ENCODE data around the gene NXF1. TPM values are rescaled to one million over a fixed set of nuclear protein-coding genes. Genes with fewer than 3 reads are reported as not detected.

Gene NXF1
- total RNA-seq, 4 donors from 2014 or later = 45.2 to 120 (median 102) TPM

DNA sequence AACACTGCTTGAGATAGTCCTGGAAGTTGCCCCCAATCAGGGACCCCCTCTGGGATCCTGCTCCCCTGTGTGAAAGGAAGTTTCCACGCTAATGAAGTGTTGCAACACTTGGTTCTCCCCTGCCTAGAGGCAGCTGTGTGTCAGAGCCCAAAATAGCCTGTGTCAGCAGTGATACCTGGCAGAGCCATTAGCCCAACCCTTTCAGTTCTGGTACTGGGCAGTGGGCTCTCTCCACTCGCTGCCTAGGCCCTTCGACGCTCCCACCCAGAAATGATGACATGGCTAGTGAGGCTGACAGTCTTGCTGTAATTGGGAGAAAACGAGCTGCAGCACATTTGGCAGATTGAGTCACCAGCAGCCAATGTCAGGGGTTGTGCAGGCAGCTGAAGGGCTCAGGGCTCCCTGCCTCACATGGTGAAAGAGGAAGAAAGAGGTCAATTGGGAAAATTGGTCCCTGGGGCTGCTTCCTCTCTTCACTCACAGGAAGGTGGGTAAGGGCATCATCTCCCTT lies 1.4 kb upstream of the NXF1 start:
- Histone ChIP-seq H3K36me3 (peaks cover 0 to 21% (median 0%) of the 10 kb centered on the region in 3 donors), H3K27ac (peak overlapping the region in 2 of 4 donors; percentile 94 to 97), H3K27me3 (no peaks in the 10 kb centered on the region), H3K4me1 (peaks cover 0 to 10% (median 6%) of the 10 kb centered on the region in 4 donors), H3K4me3 (no peak overlapping the region), H3K9me3 (no peaks in the 10 kb centered on the region)
- TF ChIP-seq, protein P1, sequence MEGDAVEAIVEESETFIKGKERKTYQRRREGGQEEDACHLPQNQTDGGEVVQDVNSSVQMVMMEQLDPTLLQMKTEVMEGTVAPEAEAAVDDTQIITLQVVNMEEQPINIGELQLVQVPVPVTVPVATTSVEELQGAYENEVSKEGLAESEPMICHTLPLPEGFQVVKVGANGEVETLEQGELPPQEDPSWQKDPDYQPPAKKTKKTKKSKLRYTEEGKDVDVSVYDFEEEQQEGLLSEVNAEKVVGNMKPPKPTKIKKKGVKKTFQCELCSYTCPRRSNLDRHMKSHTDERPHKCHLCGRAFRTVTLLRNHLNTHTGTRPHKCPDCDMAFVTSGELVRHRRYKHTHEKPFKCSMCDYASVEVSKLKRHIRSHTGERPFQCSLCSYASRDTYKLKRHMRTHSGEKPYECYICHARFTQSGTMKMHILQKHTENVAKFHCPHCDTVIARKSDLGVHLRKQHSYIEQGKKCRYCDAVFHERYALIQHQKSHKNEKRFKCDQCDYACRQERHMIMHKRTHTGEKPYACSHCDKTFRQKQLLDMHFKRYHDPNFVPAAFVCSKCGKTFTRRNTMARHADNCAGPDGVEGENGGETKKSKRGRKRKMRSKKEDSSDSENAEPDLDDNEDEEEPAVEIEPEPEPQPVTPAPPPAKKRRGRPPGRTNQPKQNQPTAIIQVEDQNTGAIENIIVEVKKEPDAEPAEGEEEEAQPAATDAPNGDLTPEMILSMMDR (IDR thresholded peaks at IDR 0.05) = no peak
- TF ChIP-seq POLR2A (IDR thresholded peaks at IDR 0.05) = no peak
- DNase-seq = no peak

DNA sequence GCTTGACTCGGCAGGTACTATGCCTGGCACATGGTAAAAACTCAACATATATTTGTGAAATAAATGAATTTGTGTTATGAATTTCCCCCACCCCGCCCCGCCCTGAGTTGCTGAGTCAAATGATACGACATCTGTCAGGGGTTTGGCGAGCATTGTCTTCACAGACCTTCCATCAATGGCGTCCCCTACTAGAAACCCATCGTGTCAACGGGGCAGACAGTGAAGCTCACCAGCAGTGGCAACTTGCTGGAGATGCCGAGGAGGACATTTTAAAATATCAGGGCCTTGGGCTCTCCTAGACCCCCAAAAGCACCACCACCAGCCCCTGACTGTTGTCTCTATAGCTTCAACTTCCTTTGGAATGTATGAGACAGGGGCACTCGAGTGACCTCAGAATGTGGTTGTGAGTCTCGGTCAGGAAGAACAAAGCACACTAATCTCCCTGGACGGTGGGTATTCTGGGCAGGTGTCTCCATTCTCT lies 761 bp upstream of the NXF1 start:
- DNase-seq = no peak
- peaks cover 0 to 28% (median 0%) of the 10 kb centered on the region in 3 donors for H3K36me3 ChIP-seq
- H3K9me3 ChIP-seq = no peaks in the 10 kb centered on the region
- peaks cover 0 to 10% (median 6%) of the 10 kb centered on the region in 4 donors for H3K4me1 ChIP-seq
- TF ChIP-seq, protein P1 (IDR thresholded peaks at IDR 0.05) = no peak
- no peak for TF ChIP-seq POLR2A (IDR thresholded peaks at IDR 0.05)
- H3K27ac ChIP-seq = peak overlapping the region; percentile 93 to 97 (median 94)
- H3K27me3 ChIP-seq = no peaks in the 10 kb centered on the region
- H3K4me3 ChIP-seq = peak overlapping the region; percentile 90 to 99 (median 94)

DNA sequence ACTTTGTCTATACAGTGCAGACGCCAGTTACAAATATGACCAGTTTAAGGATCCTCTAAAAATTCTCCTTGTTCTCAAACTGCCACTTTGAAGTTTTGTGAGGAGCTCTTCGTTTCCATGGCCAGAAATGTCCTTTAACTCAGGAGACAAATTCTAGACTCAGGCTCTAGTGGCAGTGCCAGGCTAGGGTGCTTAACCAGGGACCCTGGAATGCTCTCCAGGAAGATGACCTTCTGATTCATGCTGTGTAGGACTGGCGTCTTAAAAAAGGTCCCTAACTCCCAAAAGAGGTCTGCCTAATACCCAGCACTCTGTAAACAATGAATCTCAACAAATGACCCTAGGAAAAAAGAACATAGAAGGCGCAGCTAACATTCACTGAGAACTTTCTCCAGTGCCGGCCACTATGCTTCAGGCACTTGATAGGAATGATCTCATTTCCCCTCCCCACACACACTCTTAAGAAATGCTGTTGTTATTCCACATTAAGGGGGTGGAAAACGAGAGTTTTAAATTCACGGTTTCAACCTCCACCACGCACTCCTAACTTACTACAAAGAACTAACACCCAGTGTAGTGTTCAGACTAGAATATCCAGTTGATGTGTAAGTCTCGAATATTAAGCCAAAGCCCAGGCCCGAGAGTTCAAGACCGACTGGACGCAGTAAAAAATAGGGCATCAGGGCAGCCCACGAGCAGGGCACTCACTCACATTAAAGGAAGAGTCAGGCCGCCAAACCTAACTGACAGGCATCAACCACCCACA lies 747 bp downstream of the NXF1 start:
- peak overlapping the region; percentile 90 to 99 (median 94) for H3K4me3 ChIP-seq
- H3K9me3 ChIP-seq = no peaks in the 10 kb centered on the region
- H3K36me3 ChIP-seq = peaks cover 0 to 43% (median 0%) of the 10 kb centered on the region in 3 donors
- peak overlapping the region; percentile 93 to 97 (median 94) for H3K27ac ChIP-seq
- H3K27me3 ChIP-seq = no peaks in the 10 kb centered on the region
- H3K4me1 ChIP-seq = peaks cover 0 to 10% (median 6%) of the 10 kb centered on the region in 4 donors
- TF ChIP-seq, protein P1 (IDR thresholded peaks at IDR 0.05) = no peak
- DNase-seq = peak in 1 of 3 donors; percentile 27

DNA sequence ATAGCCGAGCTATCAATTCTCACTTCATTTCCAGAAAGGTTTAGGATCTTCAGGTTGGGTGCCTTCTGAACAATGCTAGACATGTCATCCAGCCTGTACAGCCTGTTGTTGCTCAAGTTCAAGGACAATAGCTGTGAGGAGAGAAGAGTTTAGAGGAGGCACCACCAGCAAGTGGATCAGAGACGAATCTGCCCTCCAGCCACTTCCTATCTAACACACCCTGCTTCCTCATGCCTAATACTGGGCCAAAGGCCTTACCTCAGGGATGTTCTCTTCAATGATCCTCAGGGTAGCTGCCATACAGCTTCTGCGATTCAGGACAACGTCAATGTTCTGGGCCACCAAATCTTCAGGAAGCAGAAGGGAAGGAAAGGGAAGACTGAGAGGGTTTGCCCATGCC lies 4.2 kb downstream of the NXF1 start:
- H3K36me3 ChIP-seq = peaks cover 0 to 73% (median 0%) of the 10 kb centered on the region in 3 donors
- H3K9me3 ChIP-seq = no peaks in the 10 kb centered on the region
- no peak for DNase-seq
- no peak overlapping the region for H3K27ac ChIP-seq
- peaks cover 0 to 10% (median 6%) of the 10 kb centered on the region in 4 donors for H3K4me1 ChIP-seq
- no peak for TF ChIP-seq POLR2A (IDR thresholded peaks at IDR 0.05)
- TF ChIP-seq, protein P1 (IDR thresholded peaks at IDR 0.05) = no peak
- no peaks in the 10 kb centered on the region for H3K27me3 ChIP-seq
- H3K4me3 ChIP-seq = no peak overlapping the region

DNA sequence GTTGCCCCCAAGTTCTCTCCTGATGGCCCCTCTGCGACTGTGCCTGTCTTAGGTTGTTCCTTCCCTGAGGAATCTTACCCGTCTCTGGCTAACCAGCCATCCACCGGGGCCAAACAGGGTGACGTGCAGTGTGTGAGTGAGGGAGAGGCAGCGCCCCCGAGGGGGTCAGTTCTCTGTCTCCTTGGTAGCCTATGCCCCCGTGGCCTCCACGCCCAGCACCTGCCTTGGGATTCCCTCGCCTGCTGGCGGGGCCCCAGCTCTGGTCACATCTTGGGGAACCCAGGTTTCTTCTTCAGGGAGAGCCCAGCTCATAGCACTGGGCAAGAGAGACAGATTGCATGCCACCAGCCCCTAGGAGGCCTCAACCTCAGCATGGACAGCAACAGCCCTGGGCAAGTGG lies 5.8 kb downstream of the NXF1 start:
- H3K36me3 ChIP-seq = peaks cover 0 to 89% (median 2%) of the 10 kb centered on the region in 3 donors
- no peak for DNase-seq
- TF ChIP-seq, protein P1 (IDR thresholded peaks at IDR 0.05) = no peak
- TF ChIP-seq POLR2A (IDR thresholded peaks at IDR 0.05) = no peak
- H3K4me1 ChIP-seq = peaks cover 0 to 10% (median 5%) of the 10 kb centered on the region in 4 donors
- no peak overlapping the region for H3K27ac ChIP-seq
- H3K27me3 ChIP-seq = no peaks in the 10 kb centered on the region
- H3K4me3 ChIP-seq = no peak overlapping the region
- H3K9me3 ChIP-seq = no peaks in the 10 kb centered on the region
